CD4-positive, alpha-beta T cell treated with Interleukin-6 at 100 ng/mL for 8 hours (primary cell): ENCODE data around the gene SHC2.
"Not testable (repeated sequence)": the region's sequence is repeated elsewhere in the genome, so short reads cannot be mapped to it uniquely, and the experiment has no call there.

Source experiments
- DNase-seq: peaks from one replicate; pipeline ENCODE4 v3.0.0-alpha.2; 2020; ENCODE audit warnings: mixed read lengths, low spot score

Gene SHC2

DNA sequence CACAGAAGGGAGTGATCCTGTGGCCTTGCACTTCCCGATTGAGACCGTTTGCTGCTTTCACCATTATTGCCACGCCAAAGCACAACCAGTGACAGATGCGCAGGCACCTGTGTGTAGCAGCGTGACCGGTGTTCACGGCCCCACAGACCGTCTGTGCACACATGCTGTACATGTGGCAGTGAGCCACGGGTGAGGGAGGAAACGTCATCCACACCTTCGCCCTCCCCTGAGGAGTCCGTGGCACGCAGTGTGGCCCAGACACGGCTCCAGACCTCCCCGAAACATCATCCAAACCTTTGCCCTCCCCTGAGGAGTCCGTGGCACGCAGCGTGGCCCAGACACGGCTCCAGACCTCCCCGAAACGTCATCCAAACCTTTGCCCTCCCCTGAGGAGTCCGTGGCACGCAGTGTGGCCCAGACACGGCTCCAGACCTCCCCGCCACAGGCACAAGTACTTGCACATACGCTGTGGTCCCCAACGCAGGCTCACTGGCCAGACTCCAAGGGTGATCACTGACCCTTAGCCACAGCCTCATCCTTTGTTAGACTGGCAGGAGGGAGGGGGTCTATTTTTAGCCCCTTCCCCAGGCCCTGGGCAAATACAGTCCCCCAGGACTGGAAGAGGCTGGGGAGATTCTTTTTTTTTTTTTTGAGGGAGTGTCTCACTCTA, 7.9 kb upstream of the SHC2 start:
- no peak for DNase-seq

DNA sequence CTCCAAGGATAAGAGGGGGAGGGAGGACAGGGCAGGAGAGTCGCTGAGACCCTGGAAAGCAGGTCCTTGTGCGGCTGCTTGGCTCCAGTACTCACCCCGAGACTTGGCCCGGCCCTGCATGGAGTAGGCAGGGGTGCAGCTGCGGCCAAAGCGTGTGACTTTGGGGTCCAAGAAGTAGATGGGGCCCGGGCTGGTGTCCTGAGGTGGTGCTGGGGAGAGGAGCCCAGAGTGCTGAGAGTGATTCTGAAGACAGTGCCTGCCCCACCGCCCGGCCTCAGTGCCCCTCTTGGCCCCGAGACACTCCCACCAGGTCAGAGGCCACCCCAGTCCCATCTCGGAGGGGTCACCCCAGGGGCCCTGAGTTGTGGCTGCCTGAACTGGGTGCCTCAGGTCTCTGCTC, 6.7 kb upstream of the SHC2 start:
- DNase-seq, result no peak

DNA sequence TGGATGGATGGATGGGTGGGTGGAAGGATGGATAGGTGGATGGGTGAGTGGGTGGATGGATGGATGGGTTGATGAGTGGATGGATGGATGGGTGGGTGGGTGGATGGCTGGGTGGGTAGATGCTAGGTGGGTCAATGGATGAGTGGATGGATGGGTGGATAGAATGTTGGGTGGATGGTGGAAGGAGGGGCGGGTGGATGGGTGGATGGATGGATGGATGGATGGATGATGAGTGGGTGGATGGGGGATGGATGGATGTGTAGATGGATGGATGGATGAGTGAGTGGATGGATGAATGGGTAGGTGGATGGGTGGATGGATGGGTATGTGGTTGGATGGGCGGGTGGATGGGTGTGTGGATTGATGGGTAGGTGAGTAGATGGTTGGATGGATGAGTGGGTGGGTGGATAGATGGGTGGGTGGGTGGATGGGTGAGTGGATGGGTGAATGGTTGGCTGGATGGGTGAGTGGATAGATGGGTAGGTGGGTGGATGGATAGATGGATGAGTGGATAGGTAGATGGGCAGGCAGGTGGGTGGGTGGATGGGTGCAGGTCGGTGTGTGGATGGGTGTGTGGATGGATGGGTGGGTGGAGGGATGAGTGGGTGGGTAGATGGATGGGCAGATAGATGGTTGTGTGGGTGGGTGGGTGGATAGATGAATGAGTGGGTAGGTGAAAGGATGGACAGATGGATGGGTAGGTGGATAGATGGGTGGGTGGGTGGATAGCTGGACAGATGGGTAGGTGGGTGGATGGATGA, 4.4 kb upstream of the SHC2 start:
- DNase-seq, result no peak

DNA sequence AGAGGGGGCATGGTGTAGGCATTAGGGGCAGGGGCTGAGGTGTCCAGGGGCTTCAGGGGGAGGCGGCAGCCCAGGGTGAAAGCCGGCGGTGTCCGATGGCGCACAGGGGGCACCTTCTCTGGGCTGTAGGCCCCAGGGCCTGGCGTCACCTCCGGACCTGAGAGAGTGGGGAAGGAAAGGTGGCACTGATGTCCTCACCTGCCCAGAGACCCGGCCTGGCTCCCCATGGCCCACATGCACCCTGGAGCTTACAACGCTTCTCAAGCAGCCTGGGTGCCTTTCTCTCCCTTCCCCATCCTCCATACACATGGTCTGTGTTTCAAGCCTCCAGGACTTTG, 3.3 kb upstream of the SHC2 start:
- no peak for DNase-seq

DNA sequence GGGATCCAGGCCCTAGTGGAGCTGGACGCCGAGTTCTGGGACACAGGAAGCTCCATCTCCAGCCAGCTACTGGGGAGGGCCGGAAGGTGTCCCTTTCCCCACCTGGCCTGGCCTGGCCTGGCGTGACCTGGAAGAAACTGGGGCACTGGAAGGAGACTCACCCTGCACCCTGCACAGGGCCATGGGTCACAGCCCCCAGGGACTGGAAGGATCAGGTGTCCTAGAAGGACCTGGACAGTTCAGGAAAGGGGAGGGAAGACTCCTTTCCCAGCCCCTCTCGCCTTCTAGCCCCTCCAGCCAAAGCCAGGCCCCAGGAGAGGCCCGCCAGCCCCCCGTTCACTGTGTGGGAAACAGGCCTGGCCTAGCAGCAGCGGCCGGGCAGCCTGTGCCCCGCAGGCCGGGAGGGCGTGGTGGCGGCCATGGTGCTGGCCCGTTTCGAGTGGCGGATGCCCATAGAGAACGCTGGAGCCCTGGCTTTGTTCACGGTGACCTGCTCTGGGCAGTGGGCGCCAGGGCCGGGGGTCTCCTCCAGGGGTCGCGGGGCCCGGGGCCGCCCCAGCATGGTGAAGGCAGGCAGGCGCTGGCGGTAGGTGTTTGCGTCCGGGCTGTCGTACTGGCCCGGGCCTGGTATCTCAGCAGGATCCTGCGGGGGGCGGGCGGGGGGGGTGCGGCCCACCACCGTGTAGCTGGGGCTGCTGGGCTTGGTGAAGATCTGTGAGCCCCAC, 2.8 kb upstream of the SHC2 start:
- no peak for DNase-seq

DNA sequence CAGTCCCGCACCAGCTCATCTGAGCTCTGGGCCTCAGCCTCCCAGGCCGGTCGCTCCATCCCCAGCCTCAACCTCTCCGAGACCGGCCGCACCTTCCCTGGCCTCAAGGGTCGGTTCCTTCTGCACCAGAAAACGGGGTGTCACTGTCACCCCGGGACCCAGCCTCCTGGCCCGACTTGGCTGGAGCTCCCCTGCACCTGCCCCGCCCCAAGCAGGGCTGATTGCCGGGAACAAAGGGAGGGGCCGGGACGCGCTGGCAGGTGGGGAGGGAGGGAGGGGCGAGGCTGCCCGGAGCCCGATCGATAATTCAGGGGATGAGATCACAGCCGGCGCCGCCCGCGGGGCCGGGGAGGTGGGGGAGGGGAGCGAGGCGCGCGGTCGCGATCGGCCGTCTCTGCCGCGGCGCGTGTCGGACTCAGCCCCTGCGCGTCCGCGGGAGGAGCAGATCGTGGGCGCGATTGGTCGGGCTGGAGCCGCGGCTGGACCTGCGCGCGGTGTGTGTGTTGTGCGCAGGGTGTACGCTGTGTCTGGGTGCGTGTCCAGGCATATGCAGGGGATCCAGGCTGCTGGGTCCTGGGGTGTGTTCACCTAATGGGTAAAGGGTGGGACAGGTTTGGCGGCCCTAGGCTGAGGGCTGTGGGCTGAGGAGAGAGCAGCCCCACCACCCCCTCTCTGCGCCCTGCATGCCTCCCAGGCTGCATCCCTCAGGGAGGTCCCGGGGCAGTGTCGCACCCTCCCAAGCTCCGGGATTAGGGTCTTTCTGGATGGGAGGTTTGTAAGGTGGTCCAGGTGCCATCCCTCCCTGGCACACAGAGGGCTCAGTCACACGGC, 1.1 kb upstream of the SHC2 start:
- no peak for DNase-seq

DNA sequence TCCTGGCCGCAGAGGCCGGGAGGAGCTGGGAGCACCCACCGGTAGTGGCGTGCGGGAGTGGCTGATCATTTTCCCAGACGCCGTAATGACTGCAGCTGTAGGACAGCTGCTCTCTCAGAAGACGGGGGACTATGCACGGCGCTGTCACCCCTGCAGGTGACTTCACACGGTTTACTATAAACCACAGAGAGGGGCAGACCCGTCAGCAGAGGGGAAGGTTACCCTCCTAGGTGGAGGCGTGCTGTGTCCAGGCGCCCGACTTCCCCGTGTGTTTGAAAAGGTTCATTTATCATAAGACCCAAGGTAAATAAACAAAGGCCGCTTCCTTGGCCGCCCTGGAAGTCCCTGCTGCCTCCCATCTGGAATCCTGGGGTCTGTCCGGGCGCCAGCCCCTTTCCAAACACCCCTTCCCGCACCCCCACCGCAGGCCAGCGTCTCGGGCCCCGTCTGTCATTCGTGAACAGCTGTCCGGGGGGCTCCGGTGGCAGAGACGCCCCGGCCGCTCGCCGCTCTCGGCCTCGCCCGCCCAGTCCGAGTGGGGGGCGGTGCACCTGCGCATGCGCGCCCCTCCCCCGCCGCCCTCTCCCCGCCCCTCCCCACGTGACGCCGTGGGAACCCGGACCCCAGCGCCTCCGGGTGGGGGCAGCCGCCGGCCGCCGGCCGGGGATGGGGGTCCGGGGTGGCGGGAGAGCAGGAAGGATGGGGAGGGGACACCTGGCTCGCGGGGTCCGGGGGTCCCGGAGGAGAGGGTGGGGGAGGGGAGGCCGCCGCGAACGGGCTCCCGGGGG, 915 bp downstream of the SHC2 start:
- no peak for DNase-seq

DNA sequence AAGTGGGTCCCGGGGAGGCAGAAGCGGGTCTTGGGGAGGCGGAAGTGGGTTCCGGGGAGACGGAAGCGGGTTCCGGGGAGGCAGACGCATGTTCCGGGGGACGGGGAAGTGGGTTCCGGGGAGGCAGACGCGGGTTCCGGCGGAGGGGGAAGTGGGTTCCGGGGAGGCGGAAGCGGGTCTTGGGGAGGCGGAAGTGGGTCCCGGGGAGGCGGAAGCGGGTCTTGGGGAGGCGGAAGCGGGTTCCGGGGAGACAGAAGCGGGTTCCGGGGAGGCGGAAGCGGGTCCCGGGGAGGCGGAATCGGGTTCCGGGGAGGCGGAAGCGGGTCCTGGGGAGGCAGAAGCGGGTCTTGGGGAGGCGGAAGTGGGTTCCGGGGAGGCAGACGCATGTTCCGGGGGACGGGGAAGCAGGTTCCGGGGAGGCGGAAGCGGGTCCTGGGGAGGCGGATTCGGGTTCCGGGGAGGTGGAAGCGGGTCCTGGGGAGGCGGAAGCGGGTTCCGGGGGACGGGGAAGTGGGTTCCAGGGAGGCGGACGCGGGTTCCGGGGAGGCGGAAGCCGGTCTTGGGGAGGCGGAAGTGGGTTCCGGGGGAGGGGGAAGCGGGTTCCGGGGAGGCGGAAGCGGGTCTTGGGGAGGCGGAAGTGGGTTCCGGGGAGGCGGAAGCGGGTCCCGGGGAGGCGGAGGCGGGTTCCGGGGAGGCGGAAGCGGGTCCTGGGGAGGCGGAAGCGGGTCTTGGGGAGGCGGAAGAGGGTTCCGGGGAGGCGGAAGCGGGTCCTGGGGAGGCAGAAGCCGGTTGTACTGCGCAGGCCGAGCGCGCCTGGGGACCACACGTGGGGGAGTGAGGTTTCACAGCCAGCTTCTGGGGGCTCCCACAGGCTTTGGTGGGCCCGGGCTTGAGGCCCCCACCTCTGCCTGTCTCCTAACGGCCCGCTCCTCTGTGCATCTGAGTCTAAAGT, 2.5 kb downstream of the SHC2 start:
- DNase-seq, result no peak

DNA sequence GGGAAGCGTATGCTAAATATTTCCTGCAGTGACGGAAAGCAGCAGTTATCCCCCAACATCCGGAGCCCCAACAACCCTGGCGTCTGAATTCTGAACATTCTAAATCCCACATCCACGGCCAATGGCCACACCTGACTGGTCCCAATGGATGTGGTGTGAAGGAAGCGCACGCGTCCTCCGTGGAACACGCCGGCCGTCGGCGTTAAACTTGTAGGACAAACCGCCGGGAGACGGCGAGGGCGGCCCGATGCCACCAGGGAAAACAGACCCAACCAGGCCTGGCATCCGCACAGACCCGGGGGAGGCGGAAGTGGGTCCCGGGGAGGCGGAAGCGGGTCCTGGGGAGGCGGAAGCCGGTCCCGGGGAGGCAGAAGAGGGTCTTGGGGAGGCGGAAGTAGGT, 3.2 kb downstream of the SHC2 start:
- no peak for DNase-seq

DNA sequence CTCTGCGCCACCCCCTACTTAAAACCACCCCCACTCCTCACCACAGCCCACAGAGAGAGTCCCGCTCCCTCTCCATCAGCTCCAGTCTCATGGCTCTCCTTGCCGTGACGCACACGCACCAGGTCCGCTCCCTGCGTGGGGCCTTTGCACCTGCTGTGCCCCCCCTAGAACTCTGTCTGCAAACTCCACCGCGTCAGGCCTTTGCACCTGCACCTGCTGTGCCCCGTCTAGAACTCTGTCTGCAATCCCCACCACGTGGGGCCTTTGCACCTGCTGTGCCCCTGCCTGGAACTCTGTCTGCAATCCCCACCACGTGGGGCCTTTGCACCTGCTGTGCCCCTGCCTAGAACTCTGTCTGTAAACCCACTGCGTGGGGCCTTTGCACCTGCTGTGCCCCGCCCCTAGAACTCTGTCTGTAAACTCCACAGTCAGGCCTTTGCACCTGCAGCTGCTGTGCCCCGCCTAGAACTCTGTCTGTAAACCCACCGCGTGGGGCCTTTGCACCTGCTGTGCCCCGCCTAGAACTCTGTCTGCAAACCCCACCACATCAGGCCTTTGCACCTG, 4.2 kb downstream of the SHC2 start:
- no peak for DNase-seq

DNA sequence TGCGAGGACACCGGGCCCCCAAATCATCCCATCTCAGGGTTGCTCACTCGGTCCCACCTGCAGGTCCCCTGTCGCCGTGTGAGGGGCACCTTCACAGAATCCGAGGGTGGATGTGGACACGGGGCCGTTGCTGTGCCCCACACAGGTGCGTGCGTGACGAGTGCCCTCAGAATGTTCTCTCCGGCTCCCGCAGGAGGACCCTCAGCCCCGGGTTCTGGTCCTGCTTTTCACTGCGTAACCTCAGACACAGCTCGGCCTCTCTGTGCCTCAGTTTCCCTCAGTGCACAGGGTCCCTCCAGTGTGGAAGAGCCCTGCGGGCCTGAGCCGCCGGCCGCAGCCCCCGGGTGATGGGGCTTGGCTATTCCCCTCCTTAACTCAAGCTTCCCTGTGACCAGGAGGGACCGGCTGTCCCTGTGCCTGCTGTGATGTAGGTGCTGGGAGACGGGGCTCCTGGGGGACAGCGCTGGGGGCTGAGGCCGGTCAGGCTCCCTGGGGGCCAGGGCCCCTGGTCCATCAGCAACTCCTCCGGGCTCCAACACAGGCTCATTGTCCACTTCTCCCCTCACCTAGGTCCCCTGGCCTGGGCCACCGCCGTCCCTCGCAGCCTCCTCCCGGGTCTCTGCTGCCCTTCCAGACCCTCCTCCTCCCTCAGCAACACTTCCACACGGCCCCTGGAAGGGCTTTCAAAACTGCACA, 4.8 kb downstream of the SHC2 start:
- no peak for DNase-seq

DNA sequence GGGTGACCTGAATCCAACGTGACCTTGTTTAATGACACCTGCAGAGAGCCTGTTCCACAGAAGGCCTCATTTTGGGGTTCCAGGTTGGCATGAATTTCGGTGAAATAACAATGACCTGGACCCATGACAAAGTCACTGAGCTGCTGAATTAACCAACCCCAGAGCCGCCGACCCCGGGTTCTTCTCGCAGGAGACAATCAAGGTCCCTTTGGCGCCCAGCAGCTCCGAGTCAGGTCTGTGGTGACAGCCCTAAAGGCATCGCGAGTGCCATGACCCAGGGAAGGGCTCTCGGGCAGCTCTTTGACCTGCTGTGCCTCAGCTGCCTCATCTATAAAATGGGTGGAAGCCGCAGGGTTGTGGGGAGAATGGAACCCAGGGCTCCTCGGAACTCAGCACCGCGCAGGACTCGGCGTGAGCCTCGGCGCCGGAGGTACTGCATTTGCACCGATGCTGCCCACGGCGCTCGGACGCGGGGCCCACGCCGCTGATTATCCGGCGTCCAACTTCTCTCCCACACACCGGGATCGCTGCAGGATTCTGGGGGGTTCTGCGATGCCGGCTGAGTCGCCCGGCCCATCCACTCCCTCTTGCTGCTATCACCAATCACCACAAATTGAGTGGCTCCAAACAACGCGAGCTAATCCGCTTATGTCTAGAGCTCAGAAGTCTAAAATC, 5.7 kb downstream of the SHC2 start:
- no peak for DNase-seq

DNA sequence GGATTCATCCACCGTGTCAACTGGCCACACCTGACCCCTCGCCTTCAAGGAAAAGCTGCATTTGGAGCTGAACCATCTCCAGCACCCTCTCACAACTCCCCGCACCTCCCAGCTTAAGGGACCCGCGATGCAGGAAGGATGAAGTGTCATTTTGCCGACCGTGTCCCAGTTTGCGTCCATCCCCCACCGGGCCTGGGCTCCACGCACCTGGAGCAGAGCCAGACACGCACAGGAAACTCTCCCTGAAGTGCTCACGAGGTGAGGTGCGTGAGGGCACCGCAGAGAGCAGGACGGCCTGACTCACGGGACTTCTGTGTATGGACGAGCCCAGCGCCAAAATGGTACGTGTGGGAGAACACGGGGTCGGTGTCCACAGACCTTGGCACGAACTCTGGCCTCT, 7.2 kb downstream of the SHC2 start:
- no peak for DNase-seq

DNA sequence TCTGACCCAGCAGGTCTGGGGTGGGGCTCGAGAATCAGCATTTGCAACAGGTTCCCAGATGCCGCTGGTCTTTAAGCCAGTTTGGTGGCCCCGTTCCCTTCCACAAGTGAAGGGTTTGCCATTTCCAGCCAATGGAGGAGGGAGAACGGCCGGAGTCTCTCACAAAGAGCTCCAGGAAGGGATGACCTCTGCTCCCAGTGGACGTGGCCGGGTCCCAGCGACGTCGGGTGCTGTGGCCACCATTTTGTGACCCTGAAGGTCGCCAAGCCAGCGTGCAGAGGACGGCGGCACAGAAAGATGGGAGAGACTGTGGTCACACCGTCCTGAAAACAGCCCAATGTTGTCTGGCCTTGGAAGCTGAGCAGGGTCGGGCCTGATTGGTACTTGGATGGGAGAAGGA, 8.0 kb downstream of the SHC2 start:
- no peak for DNase-seq

DNA sequence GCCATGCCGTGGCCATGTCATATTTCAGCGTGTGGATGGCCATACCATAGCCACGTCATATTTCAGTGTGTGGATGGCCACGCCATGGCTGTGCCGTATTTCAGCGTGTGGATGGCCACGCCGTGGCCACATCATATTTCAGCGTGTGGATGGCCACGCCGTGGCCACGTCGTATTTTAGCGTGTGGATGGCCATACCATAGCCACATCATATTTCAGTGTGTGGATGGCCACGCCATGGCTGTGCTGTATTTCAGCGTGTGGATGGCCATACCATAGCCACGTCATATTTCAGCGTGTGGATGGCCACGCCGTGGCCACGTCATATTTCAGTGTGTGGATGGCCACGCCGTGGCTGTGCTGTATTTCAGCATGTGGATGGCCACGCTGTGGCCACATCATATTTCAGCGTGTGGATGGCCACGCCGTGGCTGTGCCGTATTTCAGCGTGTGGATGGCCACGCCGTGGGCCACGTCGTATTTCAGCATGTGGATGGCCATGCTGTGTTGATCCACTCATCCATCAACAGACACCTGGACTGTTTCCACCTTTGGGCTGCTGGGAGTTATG, 9.8 kb downstream of the SHC2 start:
- DNase-seq, result not testable (repeated sequence)

DNA sequence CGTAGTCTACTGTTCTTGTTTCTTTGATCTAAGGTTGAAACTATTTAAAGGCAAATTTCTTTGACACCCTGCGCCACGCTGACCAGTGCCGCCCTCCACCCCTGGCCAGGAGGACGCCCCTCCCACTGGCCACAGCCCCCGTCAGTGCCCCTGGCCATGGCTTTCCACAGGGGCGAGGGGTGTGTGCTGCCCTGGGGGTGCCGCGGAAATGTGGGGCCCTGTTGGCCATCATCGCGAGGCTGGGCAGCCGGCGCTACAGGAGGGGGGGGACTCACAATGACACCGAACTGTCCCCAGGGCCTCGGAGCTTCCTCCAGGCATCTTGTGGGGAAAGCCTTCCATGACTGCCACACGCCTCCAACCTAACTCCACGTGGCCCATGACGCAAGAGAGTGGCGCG, 10.9 kb downstream of the SHC2 start:
- no peak for DNase-seq

DNA sequence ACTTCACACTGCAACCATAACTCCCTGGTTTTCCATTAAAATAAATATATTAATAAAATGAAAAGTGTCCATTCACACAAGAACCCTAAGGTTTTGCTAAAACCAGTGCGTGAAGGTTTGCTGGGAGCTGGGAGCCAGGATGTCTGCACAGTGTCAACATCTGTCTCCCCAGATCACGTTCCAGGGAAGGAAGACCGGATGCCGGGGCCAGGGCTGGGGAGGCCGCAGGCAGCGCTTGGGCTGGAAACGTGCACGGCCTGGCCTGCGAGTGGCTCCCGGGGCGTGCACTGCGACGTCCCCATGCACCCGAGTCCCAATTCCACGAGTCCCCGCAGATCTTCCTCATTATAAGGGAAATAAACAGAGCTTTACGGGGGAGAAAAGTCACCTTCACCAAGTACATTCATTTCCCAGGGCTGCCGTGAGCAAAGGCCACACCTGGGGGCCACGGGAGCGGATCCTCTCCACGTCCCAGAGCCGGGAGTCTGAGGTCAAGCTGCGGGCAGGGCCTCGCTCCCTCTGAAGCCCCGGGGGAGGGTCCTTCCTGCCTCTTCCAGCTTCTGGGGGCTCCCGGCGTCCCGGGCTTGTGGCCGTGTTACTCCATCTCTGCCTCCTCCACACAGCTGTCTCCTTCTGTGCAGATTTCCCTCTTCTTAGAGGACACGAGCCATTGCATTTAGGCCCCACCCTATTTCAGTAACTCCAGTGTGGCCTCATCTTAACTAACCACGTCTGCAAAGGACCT, 12.8 kb downstream of the SHC2 start:
- no peak for DNase-seq

DNA sequence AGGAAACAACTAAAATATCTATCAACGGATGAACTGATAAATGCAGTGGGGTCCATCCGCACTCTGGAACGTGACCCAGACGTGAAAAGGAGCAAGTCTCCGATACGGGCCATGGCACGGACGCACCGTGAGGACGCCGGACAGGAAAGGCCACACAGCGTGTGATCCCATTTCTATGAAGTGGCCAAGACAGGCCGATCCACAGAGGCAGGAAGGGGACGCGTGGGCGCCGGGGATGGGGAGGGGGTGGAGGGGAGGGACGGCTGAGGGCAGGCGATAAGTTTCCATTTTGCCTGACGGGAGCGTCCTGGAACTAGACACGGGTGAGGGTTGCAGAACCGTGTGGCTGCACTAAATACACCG, 13.8 kb downstream of the SHC2 start:
- no peak for DNase-seq
